GM13977 (cell line): ENCODE measurements around the gene SMIM1.

Experiments
- DNase-seq: peaks from one replicate; pipeline ENCODE4 v3.0.0; 2012; ENCODE audit warnings: low spot score
- CTCF ChIP-seq: IDR thresholded peaks from 2 replicates; pipeline ENCODE4 v1.5.1; 2012; ENCODE audit warnings: mild to moderate bottlenecking, control low read depth; ENCODE audit not compliant: insufficient read depth; ENCODE audit errors: extremely low read depth, missing control alignments
- in situ Hi-C: fragments of 300-500 bp; cut with MboI; formaldehyde crosslinking; loops from one replicate; pipeline ENCODE4 v1.12.0; 2022; ENCODE audit warnings: low sequenced_read_pairs, low pct_unique_long_range_greater_than_20kb, mixed read lengths, inconsistent platforms; ENCODE audit not compliant: unreplicated experiment

Gene SMIM1

GRCh38 chr1:3814771-3815561 is 42.4 kb downstream of the SMIM1 start:
- DNase-seq: no peak
- no peak for TF ChIP-seq CTCF
- in situ Hi-C loops: no loop called here

- DNase-seq: no peak
- in situ Hi-C loops: no loop called here
- no peak for TF ChIP-seq CTCF
Measured at GRCh38 chr1:3816331-3817137, 44.0 kb downstream of the SMIM1 start.

- in situ Hi-C loops: no loop called here
- no peak for DNase-seq
- TF ChIP-seq CTCF: no peak
Measured at GRCh38 chr1:3817138-3817740, 44.7 kb downstream of the SMIM1 start.

GRCh38 chr1:3817821-3818597 is 45.5 kb downstream of the SMIM1 start:
- TF ChIP-seq CTCF: no peak
- in situ Hi-C loops: no loop called here
- DNase-seq: no peak

GRCh38 chr1:3819771-3820200 is 47.2 kb downstream of the SMIM1 start:
- in situ Hi-C loops: no loop called here
- TF ChIP-seq CTCF: no peak
- DNase-seq: no peak

- no peak for TF ChIP-seq CTCF
- in situ Hi-C loops: no loop called here
- no peak for DNase-seq
Measured at GRCh38 chr1:3820316-3820715, 47.8 kb downstream of the SMIM1 start.
